ENCODE data around the gene TRA2B. TPM values are rescaled to one million over a fixed set of nuclear protein-coding genes. Genes with fewer than 3 reads are reported as not detected.

TRA2B gene
- total and polyA plus RNA-seq, 2 of the 8 experiments (the other 6 are each of a cell fraction or from before 2014, with no cell fraction given), result 206 to 274 TPM

DNA sequence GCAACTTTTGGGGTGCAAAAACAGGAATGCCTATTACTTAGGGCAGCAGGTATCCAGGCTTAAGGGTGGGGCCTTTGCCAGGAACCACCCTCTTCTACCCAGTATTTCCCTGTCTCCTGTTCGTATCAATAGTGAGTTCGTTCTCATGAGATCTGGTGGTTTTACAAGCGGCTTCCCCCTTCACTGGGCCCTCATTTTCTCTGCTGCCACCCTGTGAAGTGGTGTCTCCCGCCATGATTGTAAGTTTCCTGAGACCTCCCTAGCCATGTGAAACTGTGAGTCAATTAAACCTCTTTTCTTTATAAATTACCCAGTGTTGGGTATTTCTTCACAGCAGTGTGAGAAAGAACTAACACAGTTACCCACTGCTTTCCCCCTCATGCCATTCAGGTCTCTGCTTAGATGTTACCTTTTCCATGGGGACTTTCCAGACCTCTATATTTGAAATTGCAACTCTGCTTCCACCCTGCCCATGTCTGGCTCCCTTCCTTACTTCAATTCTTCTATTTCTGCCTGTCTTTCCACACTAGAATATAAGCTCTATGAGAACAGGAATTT, 23.9 kb upstream of the TRA2B start:
- Histone ChIP-seq H3K4me2 (ENCODE audit: insufficient read depth in 1 of 2, low read depth in 2 of 2, low read length in 2 of 2) (no peak overlapping the region), H3K36me3 (ENCODE audit: control insufficient read depth in 2 of 4, insufficient read depth in 4 of 4, low read length in 3 of 4) (no peaks in the 10 kb centered on the region)
- CTCF ChIA-PET (ENCODE audit: partially characterized antibody), result interaction anchor here (0.6 to 5.7 kb wide), 4 partner anchors 9 to 18 kb away, joined by 4 to 23 read pairs (median 4); no protein-coding TSS in a partner anchor

More for the DNA sequence above, 23.9 kb upstream of the TRA2B start:
- 94% methylated on average over 4 of the region's 4 CpGs; no CpG with 5 or more reads in 1 of the 2 experiments for WGBS, 2 experiments (ENCODE audit: extremely low coverage in 1 of 2, insufficient coverage in 1 of 2, insufficient read length in 1 of 2, insufficient replicate concordance in 2 of 2, low coverage in 1 of 2, low lambda C conversion rate in 2 of 2, missing lambda C conversion rate in 1 of 2)
- Histone ChIP-seq H3K23ac (ENCODE audit: insufficient read length) (no peak overlapping the region), H2BK5ac (ENCODE audit: low read depth, low read length) (no peak overlapping the region), H4K91ac (replicated peaks; ENCODE audit: insufficient read length, low read length) (no peak overlapping the region), H3K27ac (ENCODE audit: low read depth, low read length) (no peak overlapping the region), H2AK5ac (ENCODE audit: low read depth, low read length) (no peak overlapping the region), H3K9ac (replicated peaks in 1 of 4; ENCODE audit: extremely low read depth in 1 of 4, low read depth in 3 of 4, low read length in 3 of 4) (no peak overlapping the region), H3K4ac (replicated peaks; ENCODE audit: insufficient read length, low read depth, low read length) (no peak overlapping the region), H3K79me2 (ENCODE audit: control insufficient read depth in 1 of 2, insufficient read depth in 2 of 2, low read length in 2 of 2) (no peaks in the 10 kb centered on the region), H4K20me1 (replicated peaks in 1 of 2; ENCODE audit: control insufficient read depth in 1 of 2, insufficient read depth in 2 of 2, low read length in 2 of 2) (no peaks in the 10 kb centered on the region), H4K5ac (ENCODE audit: insufficient read length, low read depth, low read length) (no peak overlapping the region), H3K9me3 (ENCODE audit: insufficient read depth in 2 of 2, low read depth in 1 of 2, low read length in 1 of 2) (no peaks in the 10 kb centered on the region), H2BK12ac (ENCODE audit: low read depth, low read length) (no peak overlapping the region), H2BK20ac (ENCODE audit: low read length) (no peak overlapping the region), H2BK120ac (replicated peaks; ENCODE audit: low read depth, low read length) (no peak overlapping the region), H4K8ac (ENCODE audit: extremely low read depth, insufficient read depth, low read length) (no peak overlapping the region), H2BK15ac (ENCODE audit: low read length) (no peak overlapping the region), H3K18ac (ENCODE audit: extremely low read depth, low read length) (no peak overlapping the region), H3K4me1 (replicated peaks in 1 of 4; ENCODE audit: control insufficient read depth in 3 of 4, insufficient read depth in 4 of 4, low read length in 3 of 4) (peaks cover 0 to 4% (median 0%) of the 10 kb centered on the region in 4 experiments; a peak in 1 of 7 replicates), H3K56ac (replicated peaks; ENCODE audit: insufficient read length, low read depth, low read length) (no peak overlapping the region), H3K14ac (ENCODE audit: insufficient read length) (no peak overlapping the region), H3K23me2 (ENCODE audit: low read depth, low read length) (peaks cover 3% of the 10 kb centered on the region; the same call in 1 of the 2 replicates), H3K4me3 (ENCODE audit: extremely low read depth in 1 of 4, insufficient read depth in 2 of 4, low read depth in 3 of 4, low read length in 4 of 4) (no peak overlapping the region), H2AFZ (ENCODE audit: low read length) (no peak overlapping the region), H3K79me1 (ENCODE audit: low read depth, low read length) (no peaks in the 10 kb centered on the region), H3K27me3 (replicated peaks in 1 of 4; ENCODE audit: control insufficient read depth in 3 of 4, extremely low read depth in 1 of 4, insufficient read depth in 3 of 4, low read length in 3 of 4) (no peaks in the 10 kb centered on the region)
- POLR2A ChIA-PET (ENCODE audit: partially characterized antibody), result interaction anchor here (1.1 kb wide), 1 partner anchor 604 kb away, joined by 4 read pairs; no protein-coding TSS in a partner anchor
- TF ChIP-seq YY1 (IDR thresholded peaks at IDR 0.05; ENCODE audit: low read depth, low read length), result no peak
- no peak for TF ChIP-seq KDM5A (IDR thresholded peaks at IDR 0.05; ENCODE audit: low read length)
- TF ChIP-seq, protein P1, sequence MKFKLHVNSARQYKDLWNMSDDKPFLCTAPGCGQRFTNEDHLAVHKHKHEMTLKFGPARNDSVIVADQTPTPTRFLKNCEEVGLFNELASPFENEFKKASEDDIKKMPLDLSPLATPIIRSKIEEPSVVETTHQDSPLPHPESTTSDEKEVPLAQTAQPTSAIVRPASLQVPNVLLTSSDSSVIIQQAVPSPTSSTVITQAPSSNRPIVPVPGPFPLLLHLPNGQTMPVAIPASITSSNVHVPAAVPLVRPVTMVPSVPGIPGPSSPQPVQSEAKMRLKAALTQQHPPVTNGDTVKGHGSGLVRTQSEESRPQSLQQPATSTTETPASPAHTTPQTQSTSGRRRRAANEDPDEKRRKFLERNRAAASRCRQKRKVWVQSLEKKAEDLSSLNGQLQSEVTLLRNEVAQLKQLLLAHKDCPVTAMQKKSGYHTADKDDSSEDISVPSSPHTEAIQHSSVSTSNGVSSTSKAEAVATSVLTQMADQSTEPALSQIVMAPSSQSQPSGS (IDR thresholded peaks at IDR 0.05; ENCODE audit: low read length), result no peak
- TF ChIP-seq PHF8 (conservative IDR thresholded peaks at IDR 0.05; ENCODE audit: low read depth, low read length), result no peak
- TF ChIP-seq JUN (IDR thresholded peaks at IDR 0.05; ENCODE audit: low read depth, low read length), result no peak
- no peak for TF ChIP-seq HDAC6 (IDR thresholded peaks at IDR 0.05; ENCODE audit: low read depth, low read length)
- TF ChIP-seq KDM4A (IDR thresholded peaks at IDR 0.05; ENCODE audit: low read depth, low read length, severe bottlenecking), result no peak
- DNase-seq (ENCODE audit: low read depth in 1 of 2, low spot score in 2 of 2) (no peak), FAIRE-seq (no peak)

Data from H1 (cell line).